Nephron progenitor cell (in vitro differentiated cells): ENCODE data around the gene MIOS.

Experiments
- DNase-seq: peaks from one replicate; pipeline ENCODE4 v3.0.0; 2021
- H3K27ac Mint-ChIP-seq: 2 replicates; pipeline ENCODE4 v1.8.0; 2021; ENCODE audit warnings: mild to moderate bottlenecking, moderate library complexity, mixed read lengths
- H3K27me3 Mint-ChIP-seq: 2 replicates; pipeline ENCODE4 v1.8.0; 2021; ENCODE audit warnings: mild to moderate bottlenecking, low read depth, mixed read lengths; ENCODE audit not compliant: poor library complexity
- H3K36me3 Mint-ChIP-seq: 2 replicates; pipeline ENCODE4 v1.8.0; 2021; ENCODE audit warnings: low read depth, mixed read lengths
- H3K4me1 Mint-ChIP-seq: 2 replicates; pipeline ENCODE4 v1.8.0; 2021; ENCODE audit warnings: mixed read lengths
- H3K4me3 Mint-ChIP-seq: 2 replicates; pipeline ENCODE4 v1.8.0; 2021; ENCODE audit warnings: mild to moderate bottlenecking, moderate library complexity, mixed read lengths
- H3K9me3 Mint-ChIP-seq: 2 replicates; pipeline ENCODE4 v1.8.0; 2021; ENCODE audit warnings: mild to moderate bottlenecking, moderate library complexity, mixed read lengths
- TF ChIP-seq, protein P1 (sequence below): fragments of 200-600 bp; sonication (generic); IDR thresholded peaks from 2 replicates; pipeline ENCODE4 v1.5.0; 2021; ENCODE audit warnings: antibody characterized with exemption

MIOS gene

DNA sequence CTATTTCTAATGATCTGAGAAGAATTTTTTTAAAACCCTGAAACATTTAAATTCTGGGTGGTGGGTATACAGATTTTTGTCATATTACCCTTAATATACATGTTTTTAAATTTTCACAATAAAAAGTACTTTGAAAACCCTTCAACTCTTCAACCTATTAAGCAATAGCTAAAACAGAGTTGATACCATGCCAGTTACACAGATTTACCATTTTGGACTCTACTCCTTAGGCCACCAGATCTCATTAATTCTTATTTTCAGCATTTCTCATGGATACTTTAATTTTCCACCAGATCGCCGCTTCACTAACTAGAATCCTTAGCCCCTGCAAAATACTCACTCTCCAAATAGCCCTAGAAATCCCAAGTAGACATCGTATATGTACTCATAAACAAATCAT is 18.3 kb upstream of the MIOS start:
- H3K36me3 Mint-ChIP-seq, result no peaks in the 10 kb centered on the region
- TF ChIP-seq, protein P1, sequence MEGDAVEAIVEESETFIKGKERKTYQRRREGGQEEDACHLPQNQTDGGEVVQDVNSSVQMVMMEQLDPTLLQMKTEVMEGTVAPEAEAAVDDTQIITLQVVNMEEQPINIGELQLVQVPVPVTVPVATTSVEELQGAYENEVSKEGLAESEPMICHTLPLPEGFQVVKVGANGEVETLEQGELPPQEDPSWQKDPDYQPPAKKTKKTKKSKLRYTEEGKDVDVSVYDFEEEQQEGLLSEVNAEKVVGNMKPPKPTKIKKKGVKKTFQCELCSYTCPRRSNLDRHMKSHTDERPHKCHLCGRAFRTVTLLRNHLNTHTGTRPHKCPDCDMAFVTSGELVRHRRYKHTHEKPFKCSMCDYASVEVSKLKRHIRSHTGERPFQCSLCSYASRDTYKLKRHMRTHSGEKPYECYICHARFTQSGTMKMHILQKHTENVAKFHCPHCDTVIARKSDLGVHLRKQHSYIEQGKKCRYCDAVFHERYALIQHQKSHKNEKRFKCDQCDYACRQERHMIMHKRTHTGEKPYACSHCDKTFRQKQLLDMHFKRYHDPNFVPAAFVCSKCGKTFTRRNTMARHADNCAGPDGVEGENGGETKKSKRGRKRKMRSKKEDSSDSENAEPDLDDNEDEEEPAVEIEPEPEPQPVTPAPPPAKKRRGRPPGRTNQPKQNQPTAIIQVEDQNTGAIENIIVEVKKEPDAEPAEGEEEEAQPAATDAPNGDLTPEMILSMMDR, result no peak
- H3K4me1 Mint-ChIP-seq, result peaks cover 1% of the 10 kb centered on the region
- H3K9me3 Mint-ChIP-seq, result no peaks in the 10 kb centered on the region
- H3K4me3 Mint-ChIP-seq, result no peak overlapping the region
- no peak for DNase-seq
- no peaks in the 10 kb centered on the region for H3K27me3 Mint-ChIP-seq
- no peak overlapping the region for H3K27ac Mint-ChIP-seq

GRCh38 chr7:7550663-7551062 is 16.0 kb upstream of the MIOS start:
- peaks cover 3% of the 10 kb centered on the region for H3K27me3 Mint-ChIP-seq
- TF ChIP-seq, protein P1, result no peak
- no peak overlapping the region for H3K27ac Mint-ChIP-seq
- peaks cover 17% of the 10 kb centered on the region for H3K4me1 Mint-ChIP-seq
- no peaks in the 10 kb centered on the region for H3K9me3 Mint-ChIP-seq
- no peak for DNase-seq
- no peaks in the 10 kb centered on the region for H3K36me3 Mint-ChIP-seq
- H3K4me3 Mint-ChIP-seq, result no peak overlapping the region

DNA sequence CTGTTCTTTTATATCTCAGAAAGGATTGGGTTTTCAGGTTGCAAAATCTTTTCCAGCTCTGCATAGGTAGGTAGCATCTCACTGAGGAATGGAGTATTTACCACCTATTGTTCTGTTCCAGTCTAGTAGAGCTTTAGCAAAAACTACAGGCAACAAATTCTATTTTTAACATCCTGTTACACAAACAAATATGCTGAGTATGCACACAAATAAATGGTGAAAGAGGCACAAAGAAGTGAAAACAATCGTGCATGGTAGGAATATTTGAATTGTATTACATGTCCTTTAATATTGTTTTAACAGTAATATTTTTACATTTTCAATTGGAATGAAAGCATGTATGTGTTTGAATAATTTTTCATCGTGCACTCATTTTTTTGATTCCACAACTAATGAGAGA is 14.5 kb upstream of the MIOS start:
- no peak overlapping the region for H3K4me3 Mint-ChIP-seq
- no peaks in the 10 kb centered on the region for H3K36me3 Mint-ChIP-seq
- TF ChIP-seq, protein P1, result no peak
- H3K4me1 Mint-ChIP-seq, result peaks cover 17% of the 10 kb centered on the region
- peaks cover 3% of the 10 kb centered on the region for H3K27me3 Mint-ChIP-seq
- DNase-seq, result no peak
- H3K27ac Mint-ChIP-seq, result no peak overlapping the region
- H3K9me3 Mint-ChIP-seq, result no peaks in the 10 kb centered on the region

GRCh38 chr7:7553386-7553785 is 13.3 kb upstream of the MIOS start:
- TF ChIP-seq, protein P1, result no peak
- H3K27me3 Mint-ChIP-seq, result peaks cover 3% of the 10 kb centered on the region

GRCh38 chr7:7554021-7554432 is 12.7 kb upstream of the MIOS start:
- Mint-ChIP-seq H3K4me3 (peak overlapping the region; percentile 21), H3K4me1 (peaks cover 17% of the 10 kb centered on the region), H3K36me3 (peaks cover 17% of the 10 kb centered on the region), H3K9me3 (peaks cover 17% of the 10 kb centered on the region), H3K27me3 (peaks cover 3% of the 10 kb centered on the region), H3K27ac (peak overlapping the region; percentile 76)
- DNase-seq, result no peak
- TF ChIP-seq, protein P1, result no peak

More at GRCh38 chr7:7553386-7553785, 13.3 kb upstream of the MIOS start:
- Mint-ChIP-seq H3K4me3 (no peak overlapping the region), H3K36me3 (peaks cover 11% of the 10 kb centered on the region), H3K4me1 (peaks cover 17% of the 10 kb centered on the region), H3K27ac (peak overlapping the region; percentile 76), H3K9me3 (peaks cover 10% of the 10 kb centered on the region)
- DNase-seq, result no peak
